ENCODE data around the gene GM2A.

- TF ChIP-seq CTCF (IDR thresholded peaks at IDR 0.05), result no peak
- no peak for TF ChIP-seq POLR2A (IDR thresholded peaks at IDR 0.05)
Observed at GRCh38 chr5:151317871-151318270, 64.9 kb downstream of the GM2A start.
